ENCODE data around the gene FIBIN. TPM values are rescaled to one million over a fixed set of nuclear protein-coding genes. Genes with fewer than 3 reads are reported as not detected.
"Not testable (repeated sequence)": the region's sequence is repeated elsewhere in the genome, so short reads cannot be mapped to it uniquely, and the experiment has no call there.

Gene FIBIN
- 6.8 TPM for total RNA-seq
- long read RNA-seq, transcript FIBIN-201 (1 exons, 1,938 nt): major isoform, 12 of 12 reads
- long read RNA-seq, partial matches to known transcripts: 0 of 12 reads
- long read RNA-seq, other reads (novel, unspliced or antisense): 0 of 12 reads

GRCh38 chr11:26993965-26994457 is at the start of gene FIBIN:
Gene FIBIN (plus strand): TSS chr11:26994112. CDS start chr11:26994527, 415 bp downstream.
- ATAC-seq (peak; percentile 68), DNase-seq (peak; percentile 49)
- intact Hi-C loops (cut with micrococcal nuclease): no loop called here

GRCh38 chr11:26944866-26945664 is 48.8 kb upstream of the FIBIN start:
- ATAC-seq (no peak), DNase-seq (no peak)
- intact Hi-C loops (cut with micrococcal nuclease): no loop called here

GRCh38 chr11:26946257-26946716 is 47.6 kb upstream of the FIBIN start:
- ATAC-seq: no peak
- no peak for DNase-seq
- intact Hi-C loops (cut with micrococcal nuclease): no loop called here

GRCh38 chr11:26947379-26947844 is 46.5 kb upstream of the FIBIN start:
- ATAC-seq (peak; percentile 93), DNase-seq (peak; percentile 29)
- intact Hi-C loops (cut with micrococcal nuclease): no loop called here

GRCh38 chr11:26947904-26948639 is 45.8 kb upstream of the FIBIN start:
- intact Hi-C loops (cut with micrococcal nuclease): no loop called here
- ATAC-seq (peak; percentile 29), DNase-seq (no peak)

GRCh38 chr11:26948881-26949280 is 45.0 kb upstream of the FIBIN start:
- intact Hi-C loops (cut with micrococcal nuclease): no loop called here
- ATAC-seq: no peak
- no peak for DNase-seq

GRCh38 chr11:26949846-26950245 is 44.1 kb upstream of the FIBIN start:
- no peak for ATAC-seq
- intact Hi-C loops (cut with micrococcal nuclease): no loop called here
- DNase-seq: no peak

- ATAC-seq: no peak
- intact Hi-C loops (cut with micrococcal nuclease): no loop called here
- peak; percentile 13 for DNase-seq
These were observed 43.6 kb upstream of the FIBIN start for GRCh38 chr11:26950260-26950719.

- ATAC-seq (no peak), DNase-seq (no peak)
- intact Hi-C loops (cut with micrococcal nuclease): no loop called here
These were observed 42.0 kb upstream of the FIBIN start for GRCh38 chr11:26951809-26952515.

- ATAC-seq (peak; percentile 20), DNase-seq (no peak)
- intact Hi-C loops (cut with micrococcal nuclease): no loop called here
These were observed 40.0 kb upstream of the FIBIN start for GRCh38 chr11:26953770-26954392.

- intact Hi-C loops (cut with micrococcal nuclease): no loop called here
- ATAC-seq (no peak), DNase-seq (no peak)
These were observed 35.8 kb upstream of the FIBIN start for GRCh38 chr11:26958005-26958701.

- DNase-seq (no peak), ATAC-seq (no peak)
- intact Hi-C loops (cut with micrococcal nuclease): no loop called here
These were observed 35.2 kb upstream of the FIBIN start for GRCh38 chr11:26958702-26959049.

- ATAC-seq: no peak
- no peak for DNase-seq
- intact Hi-C loops (cut with micrococcal nuclease): no loop called here
These were observed 33.6 kb upstream of the FIBIN start for GRCh38 chr11:26960281-26960680.

GRCh38 chr11:26963764-26964163 is 30.1 kb upstream of the FIBIN start:
- intact Hi-C loops (cut with micrococcal nuclease): no loop called here
- ATAC-seq: peak; percentile 78
- no peak for DNase-seq

- ATAC-seq: peak; percentile 75
- DNase-seq: no peak
These were observed 29.6 kb upstream of the FIBIN start for GRCh38 chr11:26964339-26964738.

GRCh38 chr11:26964847-26965485 is 28.9 kb upstream of the FIBIN start:
- intact Hi-C loops (cut with micrococcal nuclease); DNase-seq; ATAC-seq: not testable (repeated sequence)

More at GRCh38 chr11:26964339-26964738, 29.6 kb upstream of the FIBIN start:
- intact Hi-C loops (cut with micrococcal nuclease): no loop called here

GRCh38 chr11:26971961-26972360 is 22.0 kb upstream of the FIBIN start:
- DNase-seq: no peak
- intact Hi-C loops (cut with micrococcal nuclease): no loop called here
- no peak for ATAC-seq
